GM21576 (cell line): ENCODE data around the gene CAMTA1.

Experiments used
- ATAC-seq: cut with Tn5 transposase; IDR thresholded peaks from one replicate; pipeline ENCODE4 v1.9.1; 2021; ENCODE audit warnings: mild to moderate bottlenecking, moderate library complexity; ENCODE audit not compliant: unreplicated experiment

CAMTA1 gene

GRCh38 chr1:7346070-7346596 lies 560.9 kb downstream of the CAMTA1 start:
- no peak for ATAC-seq

GRCh38 chr1:7346600-7347570 lies 561.6 kb downstream of the CAMTA1 start:
- ATAC-seq = no peak

- ATAC-seq = no peak
These were observed 562.8 kb downstream of the CAMTA1 start for GRCh38 chr1:7348073-7348472.

GRCh38 chr1:7348580-7348979 lies 563.3 kb downstream of the CAMTA1 start:
- no peak for ATAC-seq

- no peak for ATAC-seq
These were observed 565.5 kb downstream of the CAMTA1 start for GRCh38 chr1:7350804-7351203.

GRCh38 chr1:7351649-7352048 lies 566.4 kb downstream of the CAMTA1 start:
- ATAC-seq = no peak

GRCh38 chr1:7352364-7352763 lies 567.1 kb downstream of the CAMTA1 start:
- no peak for ATAC-seq

GRCh38 chr1:7352974-7353373 lies 567.7 kb downstream of the CAMTA1 start:
- no peak for ATAC-seq

GRCh38 chr1:7355646-7356045 lies 570.4 kb downstream of the CAMTA1 start:
- no peak for ATAC-seq

- no peak for ATAC-seq
These were observed 570.8 kb downstream of the CAMTA1 start for GRCh38 chr1:7356079-7356478.

- no peak for ATAC-seq
These were observed 573.2 kb downstream of the CAMTA1 start for GRCh38 chr1:7358425-7358824.

- no peak for ATAC-seq
These were observed 575.3 kb downstream of the CAMTA1 start for GRCh38 chr1:7360526-7360925.

GRCh38 chr1:7362947-7363346 lies 577.7 kb downstream of the CAMTA1 start:
- no peak for ATAC-seq

- ATAC-seq = no peak
These were observed 578.2 kb downstream of the CAMTA1 start for GRCh38 chr1:7363450-7363849.

- ATAC-seq = no peak
These were observed 580.5 kb downstream of the CAMTA1 start for GRCh38 chr1:7365706-7366105.

- ATAC-seq = no peak
These were observed 581.2 kb downstream of the CAMTA1 start for GRCh38 chr1:7366286-7366954.

- ATAC-seq = no peak
These were observed 581.9 kb downstream of the CAMTA1 start for GRCh38 chr1:7366955-7367665.

GRCh38 chr1:7369866-7370265 lies 584.6 kb downstream of the CAMTA1 start:
- ATAC-seq = no peak

- ATAC-seq = no peak
These were observed 586.7 kb downstream of the CAMTA1 start for GRCh38 chr1:7371926-7372325.

GRCh38 chr1:7372477-7373120 lies 587.3 kb downstream of the CAMTA1 start:
- no peak for ATAC-seq

GRCh38 chr1:7373251-7373650 lies 588.0 kb downstream of the CAMTA1 start:
- ATAC-seq = no peak
